ENCODE data around the gene CFAP69.

GRCh38 chr7:90345016-90345415, 100.0 kb downstream of the CFAP69 start:
- TF ChIP-seq, protein P1, sequence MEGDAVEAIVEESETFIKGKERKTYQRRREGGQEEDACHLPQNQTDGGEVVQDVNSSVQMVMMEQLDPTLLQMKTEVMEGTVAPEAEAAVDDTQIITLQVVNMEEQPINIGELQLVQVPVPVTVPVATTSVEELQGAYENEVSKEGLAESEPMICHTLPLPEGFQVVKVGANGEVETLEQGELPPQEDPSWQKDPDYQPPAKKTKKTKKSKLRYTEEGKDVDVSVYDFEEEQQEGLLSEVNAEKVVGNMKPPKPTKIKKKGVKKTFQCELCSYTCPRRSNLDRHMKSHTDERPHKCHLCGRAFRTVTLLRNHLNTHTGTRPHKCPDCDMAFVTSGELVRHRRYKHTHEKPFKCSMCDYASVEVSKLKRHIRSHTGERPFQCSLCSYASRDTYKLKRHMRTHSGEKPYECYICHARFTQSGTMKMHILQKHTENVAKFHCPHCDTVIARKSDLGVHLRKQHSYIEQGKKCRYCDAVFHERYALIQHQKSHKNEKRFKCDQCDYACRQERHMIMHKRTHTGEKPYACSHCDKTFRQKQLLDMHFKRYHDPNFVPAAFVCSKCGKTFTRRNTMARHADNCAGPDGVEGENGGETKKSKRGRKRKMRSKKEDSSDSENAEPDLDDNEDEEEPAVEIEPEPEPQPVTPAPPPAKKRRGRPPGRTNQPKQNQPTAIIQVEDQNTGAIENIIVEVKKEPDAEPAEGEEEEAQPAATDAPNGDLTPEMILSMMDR (conservative IDR thresholded peaks at IDR 0.05; ENCODE audit: low read depth, low read length) = no peak
- TF ChIP-seq EZH2phosphoT487 (IDR thresholded peaks at IDR 0.05; ENCODE audit: borderline replicate concordance, low read length) (no peak), EZH2 (IDR thresholded peaks at IDR 0.05; ENCODE audit: low read length, unreplicated experiment) (no peak)

Data from PC-3 (cell line).